ENCODE measurements around the gene LARGE1.

LARGE1 gene

DNA sequence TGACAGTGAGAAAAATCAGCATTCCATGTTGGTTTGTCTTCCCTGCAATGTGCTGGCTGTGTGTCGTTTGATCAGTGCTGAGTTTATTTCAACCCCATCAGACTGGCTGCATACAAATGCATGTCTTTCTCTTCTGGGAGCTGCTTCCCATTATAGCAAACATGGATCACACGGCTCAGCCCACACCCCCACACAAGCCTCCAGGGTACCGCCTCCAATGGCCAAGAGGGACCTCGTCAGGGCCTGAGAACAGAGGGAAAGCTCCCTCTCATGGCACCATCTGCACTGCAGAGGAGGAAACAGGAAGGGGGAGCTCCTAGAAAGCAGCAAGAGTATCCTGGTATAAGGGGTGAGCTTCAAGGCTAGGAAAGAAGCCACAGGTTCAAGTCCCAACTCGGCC is 214.2 kb downstream of the LARGE1 start:
- DNase-seq, result no peak

GRCh38 chr22:33699176-33699575 is 221.1 kb downstream of the LARGE1 start:
- no peak for DNase-seq

GRCh38 chr22:33697640-33698039 is 222.6 kb downstream of the LARGE1 start:
- no peak for DNase-seq

- no peak for DNase-seq
These were observed 229.1 kb downstream of the LARGE1 start for GRCh38 chr22:33691057-33691630.

GRCh38 chr22:33688903-33689302 is 231.4 kb downstream of the LARGE1 start:
- no peak for DNase-seq

DNA sequence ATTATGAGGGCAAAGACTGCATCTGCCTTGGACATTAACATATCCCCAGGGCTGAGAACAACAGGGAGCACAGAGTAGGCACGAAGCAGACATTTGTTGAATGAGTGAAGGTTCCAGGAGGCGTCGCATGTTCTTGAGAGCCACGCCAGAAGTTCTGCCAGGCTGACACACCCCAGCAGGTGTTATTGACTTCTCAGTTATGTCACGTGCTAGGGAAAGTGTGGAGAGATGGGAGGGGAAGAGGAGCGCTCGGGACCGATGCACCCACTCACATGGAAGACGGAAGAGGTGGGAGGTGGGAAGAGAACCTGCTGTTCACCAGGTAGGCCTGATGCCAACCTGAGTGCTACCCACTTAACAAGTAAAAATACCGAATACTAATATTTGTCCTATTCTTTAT is 232.8 kb downstream of the LARGE1 start:
- no peak for DNase-seq

- no peak for DNase-seq
These were observed 236.2 kb downstream of the LARGE1 start for GRCh38 chr22:33684087-33684486.

GRCh38 chr22:33682927-33683326 is 237.3 kb downstream of the LARGE1 start:
- no peak for DNase-seq

GRCh38 chr22:33680632-33681031 is 239.6 kb downstream of the LARGE1 start:
- DNase-seq, result no peak

- DNase-seq, result no peak
These were observed 241.8 kb downstream of the LARGE1 start for GRCh38 chr22:33678523-33678922.

DNA sequence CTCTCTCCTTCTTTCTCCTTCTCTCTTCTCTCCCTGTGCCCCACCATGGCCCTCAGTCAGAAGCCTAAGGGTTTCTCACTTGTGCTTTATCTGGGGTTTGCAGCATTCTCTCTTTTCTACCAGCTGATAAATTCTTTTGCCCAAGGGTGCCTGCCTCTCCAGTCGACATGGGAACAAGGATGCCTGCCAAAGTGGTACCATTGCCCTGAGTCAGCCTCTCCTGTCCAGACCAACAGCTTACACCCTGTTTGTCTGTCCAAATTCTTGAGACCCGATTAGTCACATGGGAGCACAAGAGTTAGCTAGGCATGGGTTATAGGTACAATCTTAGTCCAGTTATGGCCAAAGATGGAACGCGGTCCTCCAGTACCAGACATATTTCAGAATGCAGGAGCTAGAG is 242.7 kb downstream of the LARGE1 start:
- DNase-seq, result no peak

- no peak for DNase-seq
These were observed 245.9 kb downstream of the LARGE1 start for GRCh38 chr22:33674357-33674756.

DNA sequence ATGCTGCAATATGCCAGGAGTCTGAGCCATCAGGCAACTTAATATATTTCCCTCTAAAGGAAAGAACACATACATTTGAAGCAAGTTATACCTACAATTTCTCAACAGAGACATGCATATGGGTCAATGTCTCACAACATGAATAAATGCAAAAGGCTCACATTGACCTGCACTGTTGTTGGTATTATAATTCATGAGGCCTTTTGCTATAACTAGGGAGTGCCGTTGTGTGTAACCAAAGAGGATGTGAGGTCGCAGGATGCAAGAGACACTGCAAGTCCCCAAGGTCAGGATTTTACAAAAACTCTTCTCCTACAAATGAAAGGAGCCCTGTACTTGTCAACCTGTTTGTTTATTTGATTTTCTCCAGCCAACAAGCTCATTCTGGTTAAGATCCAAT is 250.5 kb downstream of the LARGE1 start:
- no peak for DNase-seq

GRCh38 chr22:33666961-33667619 is 253.2 kb downstream of the LARGE1 start:
- no peak for DNase-seq

DNA sequence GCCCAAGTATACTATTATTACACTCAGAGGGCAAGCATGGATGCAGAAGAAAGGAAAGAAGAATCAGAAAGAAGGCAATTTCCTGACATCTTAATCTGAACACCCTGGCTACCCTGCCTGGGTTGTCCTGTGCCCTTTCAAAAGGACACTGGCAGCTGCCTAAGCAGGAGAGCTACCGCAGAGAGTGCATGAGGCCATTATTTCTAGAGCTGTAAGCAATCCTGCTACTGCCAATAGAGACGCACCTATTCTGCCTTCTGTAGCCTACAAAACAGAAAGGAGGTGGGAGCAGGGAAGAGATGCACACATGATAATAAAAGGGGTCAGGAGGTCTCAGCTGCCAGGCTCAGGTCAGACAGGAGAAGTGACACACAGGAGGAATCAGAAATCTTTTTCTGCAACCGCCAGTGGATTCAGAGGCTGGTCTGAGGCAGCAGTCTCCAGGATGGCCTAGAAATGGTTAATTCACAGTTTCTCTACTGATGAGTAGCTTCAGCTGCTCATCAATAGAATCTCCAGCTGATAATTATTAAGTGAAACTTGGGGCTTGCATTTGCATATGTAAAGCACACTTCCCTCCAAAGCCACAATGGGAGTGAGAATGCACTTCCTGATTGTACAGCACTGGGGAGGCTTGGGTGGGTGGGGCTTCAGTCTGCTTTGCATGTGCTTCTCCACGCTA is 253.9 kb downstream of the LARGE1 start:
- no peak for DNase-seq

GRCh38 chr22:33659448-33659847 is 260.8 kb downstream of the LARGE1 start:
- DNase-seq, result no peak

DNA sequence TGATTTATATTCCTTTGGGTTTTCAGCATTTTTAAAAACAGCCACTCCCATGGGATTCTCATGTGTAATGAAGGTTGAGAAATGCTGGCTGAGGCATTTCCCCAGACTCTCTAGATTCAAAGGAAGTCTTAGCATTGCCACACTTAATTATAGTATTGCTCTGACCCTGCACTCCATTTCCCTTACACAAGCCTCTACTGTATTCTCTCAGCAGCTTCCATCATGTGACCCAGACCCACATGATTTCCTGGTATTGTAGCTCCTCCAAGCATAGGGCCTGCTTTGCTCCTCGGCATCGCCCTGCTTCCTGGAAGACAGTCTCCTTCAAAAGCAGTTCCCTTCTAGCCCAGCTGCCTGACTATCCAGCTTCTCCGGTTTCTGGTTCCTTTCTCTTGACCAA is 261.5 kb downstream of the LARGE1 start:
- no peak for DNase-seq

DNA sequence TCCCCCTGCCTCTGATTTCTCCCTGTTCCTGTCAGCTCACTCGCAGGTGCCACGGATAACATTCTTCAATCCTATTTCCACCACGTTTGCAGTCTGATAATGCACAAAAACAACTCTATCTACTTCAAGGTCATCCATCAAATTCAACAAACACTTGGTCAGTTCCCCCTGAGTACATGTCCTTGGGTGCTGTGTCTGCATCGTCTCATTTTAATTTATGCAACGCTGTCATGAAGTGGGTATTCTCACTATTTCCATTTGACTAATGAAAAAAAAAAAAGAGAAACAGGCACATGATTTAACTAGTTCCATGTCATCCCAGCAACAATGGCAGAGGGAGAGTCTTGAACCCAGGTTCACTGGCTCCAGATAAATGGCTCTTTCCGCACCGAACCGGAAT is 262.6 kb downstream of the LARGE1 start:
- no peak for DNase-seq

- DNase-seq, result no peak
These were observed 263.3 kb downstream of the LARGE1 start for GRCh38 chr22:33656808-33657628.

- no peak for DNase-seq
These were observed 265.9 kb downstream of the LARGE1 start for GRCh38 chr22:33654173-33654895.

GRCh38 chr22:33653532-33654063 is 266.7 kb downstream of the LARGE1 start:
- no peak for DNase-seq

- DNase-seq, result no peak
These were observed 267.7 kb downstream of the LARGE1 start for GRCh38 chr22:33652615-33653014.

- no peak for DNase-seq
These were observed 270.0 kb downstream of the LARGE1 start for GRCh38 chr22:33650244-33650643.
